Gastrocnemius medialis (tissue), 4 donors: ENCODE measurements around the gene USP17L19.
"Not testable (repeated sequence)": the region's sequence is repeated elsewhere in the genome, so short reads cannot be mapped to it uniquely, and the experiment has no call there.

Source experiments
- POLR2A ChIP-seq, 2 donors: fragments of 450-650 bp; IDR thresholded peaks; one replicate each; pipeline ENCODE4 v1.6.1; 2017; ENCODE audit warnings: antibody characterized with exemption in 2 of 2, mild to moderate bottlenecking in 2 of 2, moderate library complexity in 2 of 2
- TF ChIP-seq, protein P1 (sequence below), 5 experiments: fragments of 450-650 bp in 3 of 5; fragments of 200-600 bp in 2 of 5; sonication (generic) in 2 of 5; IDR thresholded peaks in 4 of 5; conservative IDR thresholded peaks in 1 of 5; 1 replicate in 4 of 5; 2 replicates in 1 of 5; pipeline ENCODE4 v1.5.1; 2016 to 2019; ENCODE audit warnings: antibody characterized with exemption in 5 of 5, mild to moderate bottlenecking in 3 of 5, moderate library complexity in 3 of 5

DNA sequence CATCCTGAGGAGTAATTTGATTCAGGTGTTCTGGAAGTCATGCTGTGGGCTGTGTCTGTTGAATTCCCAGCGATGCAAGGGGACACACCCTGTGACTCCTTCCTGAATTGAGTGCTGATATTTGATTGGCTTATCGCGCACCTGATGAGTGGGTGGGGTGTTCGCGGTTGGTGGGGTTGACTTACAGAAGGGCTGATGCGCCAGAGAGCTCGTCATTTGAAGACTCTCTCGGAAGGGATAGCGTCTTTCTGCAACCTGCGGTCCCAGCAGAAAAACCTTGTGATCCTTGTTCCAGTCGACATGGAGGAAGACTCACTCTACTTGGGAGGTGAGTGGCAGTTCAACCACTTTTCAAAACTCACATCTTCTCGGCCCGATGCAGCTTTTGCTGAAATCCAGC, 9.4 kb downstream of the USP17L19 start, which contains the start of gene USP17L21:
- TF ChIP-seq, protein P1, sequence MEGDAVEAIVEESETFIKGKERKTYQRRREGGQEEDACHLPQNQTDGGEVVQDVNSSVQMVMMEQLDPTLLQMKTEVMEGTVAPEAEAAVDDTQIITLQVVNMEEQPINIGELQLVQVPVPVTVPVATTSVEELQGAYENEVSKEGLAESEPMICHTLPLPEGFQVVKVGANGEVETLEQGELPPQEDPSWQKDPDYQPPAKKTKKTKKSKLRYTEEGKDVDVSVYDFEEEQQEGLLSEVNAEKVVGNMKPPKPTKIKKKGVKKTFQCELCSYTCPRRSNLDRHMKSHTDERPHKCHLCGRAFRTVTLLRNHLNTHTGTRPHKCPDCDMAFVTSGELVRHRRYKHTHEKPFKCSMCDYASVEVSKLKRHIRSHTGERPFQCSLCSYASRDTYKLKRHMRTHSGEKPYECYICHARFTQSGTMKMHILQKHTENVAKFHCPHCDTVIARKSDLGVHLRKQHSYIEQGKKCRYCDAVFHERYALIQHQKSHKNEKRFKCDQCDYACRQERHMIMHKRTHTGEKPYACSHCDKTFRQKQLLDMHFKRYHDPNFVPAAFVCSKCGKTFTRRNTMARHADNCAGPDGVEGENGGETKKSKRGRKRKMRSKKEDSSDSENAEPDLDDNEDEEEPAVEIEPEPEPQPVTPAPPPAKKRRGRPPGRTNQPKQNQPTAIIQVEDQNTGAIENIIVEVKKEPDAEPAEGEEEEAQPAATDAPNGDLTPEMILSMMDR (IDR thresholded peaks at IDR 0.05 in 4 of 5, conservative IDR thresholded peaks at IDR 0.05 in 1 of 5), result not testable (repeated sequence)
- not testable (repeated sequence) for TF ChIP-seq POLR2A (IDR thresholded peaks at IDR 0.05)
